Endothelial cell of umbilical vein (primary cell): Measurements from ENCODE around the gene DHTKD1.

ENCODE experiments used
- EZH2 ChIP-seq: IDR thresholded peaks from 2 replicates; pipeline ENCODE4 v1.6.1; 2012; ENCODE audit warnings: borderline replicate concordance, low read depth, mild to moderate bottlenecking, moderate library complexity, low read length, inconsistent platforms; ENCODE audit not compliant: severe bottlenecking
- JUN ChIP-seq: IDR thresholded peaks from 2 replicates; pipeline ENCODE4 v1.6.1; 2011; ENCODE audit warnings: borderline replicate concordance, low read depth; ENCODE audit not compliant: insufficient read length, insufficient read depth
- MYC ChIP-seq: IDR thresholded peaks from one replicate; pipeline ENCODE4 v1.6.1; 2011; ENCODE audit warnings: mild to moderate bottlenecking, low read depth, low read length
- POLR2A ChIP-seq: IDR thresholded peaks from 2 replicates; pipeline ENCODE4 v1.6.1; 2012; ENCODE audit warnings: low read depth, mild to moderate bottlenecking, control low read depth, low read length
- POLR2AphosphoS5 ChIP-seq: IDR thresholded peaks from 2 replicates; pipeline ENCODE4 v1.6.1; 2012; ENCODE audit warnings: low read depth, mild to moderate bottlenecking, control low read depth, low read length, moderate library complexity; ENCODE audit not compliant: insufficient read depth
- TF ChIP-seq, protein P1 (sequence below): IDR thresholded peaks from 2 replicates; pipeline ENCODE4 v1.6.1; 2011; ENCODE audit not compliant: insufficient read depth, insufficient read length
- TF ChIP-seq, protein P2 (sequence below), 2 donors: IDR thresholded peaks; 1 replicate in 1 of 2; 2 replicates in 1 of 2; pipeline ENCODE4 v1.5.1; 2011; ENCODE audit warnings: low read length in 2 of 2, mild to moderate bottlenecking in 2 of 2, moderate library complexity in 2 of 2, control low read depth in 1 of 2, inconsistent platforms in 1 of 2, low read depth in 1 of 2; ENCODE audit not compliant: insufficient read depth in 1 of 2; ENCODE audit errors: extremely low read depth in 1 of 2

DNA sequence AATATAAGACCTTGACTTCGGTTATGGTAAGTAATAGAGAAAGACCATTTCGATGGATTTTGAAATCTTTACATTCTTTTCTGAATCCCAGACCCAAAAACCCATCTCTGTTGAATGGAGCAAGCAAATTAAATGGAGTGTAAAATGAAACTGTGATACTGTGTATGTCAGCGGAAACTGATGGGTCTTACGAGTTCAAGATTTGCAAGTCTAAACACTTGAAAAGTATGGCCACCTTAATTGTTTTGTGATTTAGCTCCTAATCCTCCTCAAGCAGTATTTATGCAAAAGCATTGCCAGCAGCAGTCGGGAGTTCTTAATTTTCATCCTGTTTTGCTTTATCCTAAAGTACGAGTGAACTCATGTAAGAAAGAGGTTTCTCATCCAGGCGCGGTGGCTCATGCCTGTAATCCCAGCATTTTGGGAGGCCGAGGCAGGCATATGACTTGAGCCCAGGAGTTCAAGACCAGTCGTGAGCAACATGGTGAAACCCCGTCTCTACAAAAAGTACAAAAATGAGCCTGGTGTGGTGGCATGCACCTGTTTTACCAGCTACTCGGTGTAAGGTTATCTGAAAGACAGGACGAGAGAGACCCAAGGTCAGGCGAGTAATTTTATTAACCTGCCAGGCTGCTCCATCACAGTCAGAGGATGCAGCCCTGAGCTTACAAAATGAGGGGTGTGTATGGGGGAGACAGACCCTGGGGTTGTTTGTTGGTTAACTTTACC is 5.8 kb upstream of the DHTKD1 start:
- TF ChIP-seq, protein P1, sequence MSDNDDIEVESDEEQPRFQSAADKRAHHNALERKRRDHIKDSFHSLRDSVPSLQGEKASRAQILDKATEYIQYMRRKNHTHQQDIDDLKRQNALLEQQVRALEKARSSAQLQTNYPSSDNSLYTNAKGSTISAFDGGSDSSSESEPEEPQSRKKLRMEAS: no peak
- TF ChIP-seq POLR2A (no peak), POLR2AphosphoS5 (no peak), EZH2 (no peak), MYC (no peak), JUN (no peak)
- TF ChIP-seq, protein P2, sequence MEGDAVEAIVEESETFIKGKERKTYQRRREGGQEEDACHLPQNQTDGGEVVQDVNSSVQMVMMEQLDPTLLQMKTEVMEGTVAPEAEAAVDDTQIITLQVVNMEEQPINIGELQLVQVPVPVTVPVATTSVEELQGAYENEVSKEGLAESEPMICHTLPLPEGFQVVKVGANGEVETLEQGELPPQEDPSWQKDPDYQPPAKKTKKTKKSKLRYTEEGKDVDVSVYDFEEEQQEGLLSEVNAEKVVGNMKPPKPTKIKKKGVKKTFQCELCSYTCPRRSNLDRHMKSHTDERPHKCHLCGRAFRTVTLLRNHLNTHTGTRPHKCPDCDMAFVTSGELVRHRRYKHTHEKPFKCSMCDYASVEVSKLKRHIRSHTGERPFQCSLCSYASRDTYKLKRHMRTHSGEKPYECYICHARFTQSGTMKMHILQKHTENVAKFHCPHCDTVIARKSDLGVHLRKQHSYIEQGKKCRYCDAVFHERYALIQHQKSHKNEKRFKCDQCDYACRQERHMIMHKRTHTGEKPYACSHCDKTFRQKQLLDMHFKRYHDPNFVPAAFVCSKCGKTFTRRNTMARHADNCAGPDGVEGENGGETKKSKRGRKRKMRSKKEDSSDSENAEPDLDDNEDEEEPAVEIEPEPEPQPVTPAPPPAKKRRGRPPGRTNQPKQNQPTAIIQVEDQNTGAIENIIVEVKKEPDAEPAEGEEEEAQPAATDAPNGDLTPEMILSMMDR (IDR thresholded peaks at IDR 0.05; ENCODE audit: extremely low read depth in 1 of 2, insufficient read depth in 1 of 2, low read depth in 1 of 2, low read length in 2 of 2): no peak
